DND-41 (cell line): ENCODE results near the gene FRAT2.

Source experiments
- EZH2 ChIP-seq: IDR thresholded peaks from 3 replicates; pipeline ENCODE4 v1.6.1; 2012; ENCODE audit warnings: borderline replicate concordance, low read depth, mild to moderate bottlenecking, moderate library complexity, low read length, inconsistent platforms; ENCODE audit not compliant: severe bottlenecking
- TF ChIP-seq, protein P1 (sequence below): IDR thresholded peaks from 2 replicates; pipeline ENCODE4 v1.5.1; 2012; ENCODE audit warnings: borderline replicate concordance, low read length, moderate library complexity, mild to moderate bottlenecking; ENCODE audit not compliant: poor library complexity, severe bottlenecking; ENCODE audit errors: extremely low read depth

DNA sequence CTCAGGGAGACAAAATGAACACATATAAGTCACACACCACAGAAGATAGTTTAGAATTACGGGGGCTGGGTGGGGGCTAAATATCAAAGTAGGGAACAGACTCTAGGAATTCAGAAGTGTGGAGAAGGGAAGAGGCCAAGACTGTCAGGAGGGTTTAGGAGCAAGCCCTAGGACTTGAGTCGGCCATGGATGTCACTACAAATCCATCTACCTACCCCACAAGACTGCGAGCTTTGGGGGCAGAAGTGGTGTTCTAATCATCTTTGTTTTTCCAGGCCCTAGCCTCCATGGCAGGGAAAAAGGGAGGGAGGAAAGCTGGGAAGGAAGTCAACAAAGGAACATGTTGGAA lies 36.3 kb downstream of the FRAT2 start:
- TF ChIP-seq, protein P1, sequence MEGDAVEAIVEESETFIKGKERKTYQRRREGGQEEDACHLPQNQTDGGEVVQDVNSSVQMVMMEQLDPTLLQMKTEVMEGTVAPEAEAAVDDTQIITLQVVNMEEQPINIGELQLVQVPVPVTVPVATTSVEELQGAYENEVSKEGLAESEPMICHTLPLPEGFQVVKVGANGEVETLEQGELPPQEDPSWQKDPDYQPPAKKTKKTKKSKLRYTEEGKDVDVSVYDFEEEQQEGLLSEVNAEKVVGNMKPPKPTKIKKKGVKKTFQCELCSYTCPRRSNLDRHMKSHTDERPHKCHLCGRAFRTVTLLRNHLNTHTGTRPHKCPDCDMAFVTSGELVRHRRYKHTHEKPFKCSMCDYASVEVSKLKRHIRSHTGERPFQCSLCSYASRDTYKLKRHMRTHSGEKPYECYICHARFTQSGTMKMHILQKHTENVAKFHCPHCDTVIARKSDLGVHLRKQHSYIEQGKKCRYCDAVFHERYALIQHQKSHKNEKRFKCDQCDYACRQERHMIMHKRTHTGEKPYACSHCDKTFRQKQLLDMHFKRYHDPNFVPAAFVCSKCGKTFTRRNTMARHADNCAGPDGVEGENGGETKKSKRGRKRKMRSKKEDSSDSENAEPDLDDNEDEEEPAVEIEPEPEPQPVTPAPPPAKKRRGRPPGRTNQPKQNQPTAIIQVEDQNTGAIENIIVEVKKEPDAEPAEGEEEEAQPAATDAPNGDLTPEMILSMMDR = no peak
- no peak for TF ChIP-seq EZH2
